Upper lobe of left lung (tissue), 6 donors: ENCODE measurements around the gene OFD1. TPM values are rescaled to one million over a fixed set of nuclear protein-coding genes. Genes with fewer than 3 reads are reported as not detected.

Source experiments
- ATAC-seq, 2 donors: fragments of 200-7000 bp; cut with Tn5 transposase; one replicate each; pipeline ENCODE4 v1.9.1; 2022; ENCODE audit warnings: mild to moderate bottlenecking in 2 of 2, moderate library complexity in 2 of 2; ENCODE audit not compliant: low FRiP score in 2 of 2
- DNase-seq, 2 donors: peaks; one replicate each; pipeline ENCODE4 v3.0.0-alpha.2; 2019 to 2020
- H3K27ac ChIP-seq, 4 donors: fragments of 200-600 bp; sonication (generic); one replicate each; pipeline ENCODE4 v1.5.1; 2016 to 2019
- H3K27me3 ChIP-seq, 4 donors: fragments of 200-600 bp; sonication (generic); one replicate each; pipeline ENCODE4 v1.5.1; 2017 to 2019
- H3K36me3 ChIP-seq, 4 donors: fragments of 200-600 bp; sonication (generic); one replicate each; pipeline ENCODE4 v1.5.1; 2016 to 2019
- H3K4me1 ChIP-seq, 4 donors: fragments of 200-600 bp; sonication (generic); one replicate each; pipeline ENCODE4 v1.5.1; 2018 to 2019
- H3K4me3 ChIP-seq, 4 donors: fragments of 200-600 bp; sonication (generic); one replicate each; pipeline ENCODE4 v1.5.1; 2017 to 2019; ENCODE audit warnings: mild to moderate bottlenecking in 2 of 4, moderate library complexity in 1 of 4
- H3K9me3 ChIP-seq, 4 donors: fragments of 200-600 bp; sonication (generic); one replicate each; pipeline ENCODE4 v1.5.1; 2018 to 2019
- CTCF ChIP-seq, 6 experiments: fragments of 450-650 bp in 4 of 6; fragments of 200-600 bp in 2 of 6; sonication (generic) in 2 of 6; IDR thresholded peaks; one replicate each; pipeline ENCODE4 v1.5.1; 2016 to 2019; ENCODE audit warnings: antibody characterized with exemption in 6 of 6
- EP300 ChIP-seq, 4 donors: sonication (generic); formaldehyde crosslinking; IDR thresholded peaks; one replicate each; pipeline ENCODE4 v1.5.1; 2017; ENCODE audit warnings: antibody characterized with exemption in 4 of 4, control low read depth in 2 of 4
- POLR2A ChIP-seq, 4 donors: fragments of 450-650 bp; IDR thresholded peaks; one replicate each; pipeline ENCODE4 v1.5.1; 2016 to 2017; ENCODE audit warnings: antibody characterized with exemption in 4 of 4, mild to moderate bottlenecking in 2 of 4
- POLR2AphosphoS5 ChIP-seq, 2 donors: sonication (generic); formaldehyde crosslinking; IDR thresholded peaks; one replicate each; pipeline ENCODE4 v1.5.1; 2017; ENCODE audit warnings: antibody characterized with exemption in 2 of 2
- WGBS, 2 donors: methylation state at CpG; one replicate each; pipeline ENCODE4 v1.1.5; 2017 to 2018; 5-methylcytosine and 5-hydroxymethylcytosine counted together
- total RNA-seq, 6 donors: library from RNA; depleted of rRNA in 4 of 6; stranded (reverse); fragments of >200 nt in 4 of 6; gene quantifications; one replicate each; pipeline versions ENCODE4 v1.1.0 to v1.2.1, GENCODE V29; 2016 to 2021
- donor health status: DM: no; HTN: no; CAD: no; lungs with moderate emphysema.
- donor health status: DM: no; HTN: yes; CAD: no; lungs with severe emphysema.

Gene OFD1
- total RNA-seq, 6 donors from 2014 or later = 19.2 to 98.5 (median 37.0) TPM

GRCh38 chrX:13732246-13733067 is 2.1 kb upstream of the OFD1 start:
- H3K4me1 ChIP-seq = peaks cover 0 to 17% (median 5%) of the 10 kb centered on the region in 4 donors
- H3K36me3 ChIP-seq = no peaks in the 10 kb centered on the region
- TF ChIP-seq POLR2AphosphoS5 (IDR thresholded peaks at IDR 0.05) = no peak
- no peak for TF ChIP-seq CTCF (IDR thresholded peaks at IDR 0.05)
- TF ChIP-seq EP300 (IDR thresholded peaks at IDR 0.05) = no peak
- no peak for TF ChIP-seq POLR2A (IDR thresholded peaks at IDR 0.05)
- no peak overlapping the region for H3K27ac ChIP-seq
- WGBS, 2 donors = 73 to 84% methylated on average over 6 to 7 of the region's 7 CpGs
- peaks cover 0 to 4% (median 0%) of the 10 kb centered on the region in 4 donors for H3K9me3 ChIP-seq
- H3K27me3 ChIP-seq = no peaks in the 10 kb centered on the region
- DNase-seq (no peak), ATAC-seq (peak in 1 of 2 donors; percentile 61)
- no peak overlapping the region for H3K4me3 ChIP-seq

DNA sequence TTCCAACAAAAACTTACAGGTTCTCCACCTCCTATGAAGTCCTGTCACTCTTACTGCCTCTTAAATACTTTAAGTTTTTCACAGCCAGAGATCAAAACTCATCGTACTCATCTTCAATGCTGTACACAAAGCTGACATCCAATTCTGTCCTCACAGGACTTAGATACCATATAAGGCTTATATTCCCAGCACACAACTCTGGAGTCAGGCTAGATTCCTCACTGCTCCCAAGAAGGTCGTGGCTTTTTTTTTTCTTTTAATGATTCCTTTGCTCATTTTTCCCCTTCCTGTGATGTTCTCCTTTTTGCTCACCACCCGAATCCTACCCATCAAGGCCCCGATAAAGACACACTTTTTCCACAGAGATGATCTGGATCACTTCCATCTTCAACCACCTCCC is 1.0 kb upstream of the OFD1 start:
- ATAC-seq (no peak), DNase-seq (no peak)
- peaks cover 0 to 17% (median 5%) of the 10 kb centered on the region in 4 donors for H3K4me1 ChIP-seq
- no peak for TF ChIP-seq POLR2A (IDR thresholded peaks at IDR 0.05)
- no peak for TF ChIP-seq POLR2AphosphoS5 (IDR thresholded peaks at IDR 0.05)
- TF ChIP-seq EP300 (IDR thresholded peaks at IDR 0.05) = no peak
- TF ChIP-seq CTCF (IDR thresholded peaks at IDR 0.05) = no peak
- H3K9me3 ChIP-seq = peaks cover 0 to 4% (median 0%) of the 10 kb centered on the region in 4 donors
- H3K27me3 ChIP-seq = no peaks in the 10 kb centered on the region
- H3K4me3 ChIP-seq = peak overlapping the region in 3 of 4 donors; percentile 70 to 76 (median 71)
- no peaks in the 10 kb centered on the region for H3K36me3 ChIP-seq
- peak overlapping the region; percentile 85 to 92 (median 90) for H3K27ac ChIP-seq
- 19 to 51% methylated on average over 4 of the region's 4 CpGs for WGBS, 2 donors

- no peak for DNase-seq
- TF ChIP-seq POLR2AphosphoS5 (IDR thresholded peaks at IDR 0.05) = no peak
- no peak for TF ChIP-seq EP300 (IDR thresholded peaks at IDR 0.05)
- TF ChIP-seq CTCF (IDR thresholded peaks at IDR 0.05) = no peak
- no peak for TF ChIP-seq POLR2A (IDR thresholded peaks at IDR 0.05)
- Histone ChIP-seq H3K9me3 (no peaks in the 10 kb centered on the region), H3K27me3 (no peaks in the 10 kb centered on the region), H3K27ac (no peak overlapping the region), H3K4me1 (no peaks in the 10 kb centered on the region), H3K36me3 (peaks cover 0 to 32% (median 0%) of the 10 kb centered on the region in 4 donors), H3K4me3 (no peak overlapping the region)
- 77 to 88% methylated on average over 5 to 6 of the region's 6 CpGs for WGBS, 2 donors
- no peak for ATAC-seq
Observed at GRCh38 chrX:13741695-13742094, 7.1 kb downstream of the OFD1 start.

DNA sequence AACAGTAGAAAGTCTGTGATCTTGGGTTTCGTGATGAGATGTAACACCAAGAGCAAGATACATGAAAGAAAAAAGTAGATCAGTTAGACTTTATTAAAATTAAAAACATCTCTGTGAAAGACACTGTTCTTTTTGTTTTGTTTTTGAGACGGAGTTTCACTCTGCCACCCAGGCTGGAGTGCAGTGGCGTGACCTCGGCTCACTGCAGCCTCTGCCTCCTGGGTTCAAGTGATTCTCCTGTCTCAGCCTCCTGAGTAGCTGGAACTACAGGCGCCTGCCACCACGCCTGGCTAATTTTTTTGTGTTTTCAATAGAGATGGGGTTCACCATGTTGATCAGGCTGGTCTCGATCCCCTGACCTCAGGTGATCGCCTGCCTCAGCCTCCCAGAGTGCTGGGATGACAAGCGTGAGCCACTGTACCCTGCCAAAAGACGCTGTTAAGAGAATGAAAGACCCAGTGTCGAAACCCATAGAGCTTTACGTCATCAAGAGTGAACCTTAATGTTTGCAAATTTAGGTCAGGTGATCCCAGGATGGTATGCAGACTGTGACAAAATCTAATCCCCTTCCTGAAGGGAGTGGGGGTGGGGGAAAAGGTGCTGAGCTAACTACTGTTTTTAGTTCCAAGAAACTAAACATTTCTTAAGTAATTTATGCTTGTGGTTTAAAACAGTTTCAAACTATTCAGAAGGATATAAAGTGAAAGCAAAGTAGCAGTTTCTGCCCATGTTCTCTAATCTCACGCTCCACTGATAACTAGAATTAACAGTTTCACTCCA is 8.0 kb downstream of the OFD1 start:
- H3K27ac ChIP-seq = peak overlapping the region in 2 of 4 donors; percentile 37 to 44
- no peaks in the 10 kb centered on the region for H3K27me3 ChIP-seq
- no peak overlapping the region for H3K4me3 ChIP-seq
- H3K4me1 ChIP-seq = no peaks in the 10 kb centered on the region
- H3K36me3 ChIP-seq = peaks cover 0 to 32% (median 3%) of the 10 kb centered on the region in 4 donors
- 65 to 70% methylated on average over 4 to 13 of the region's 13 CpGs for WGBS, 2 donors
- peak in 1 of 2 donors; percentile 16 for ATAC-seq
- no peaks in the 10 kb centered on the region for H3K9me3 ChIP-seq
- no peak for TF ChIP-seq POLR2A (IDR thresholded peaks at IDR 0.05)
- TF ChIP-seq CTCF (IDR thresholded peaks at IDR 0.05) = no peak
- DNase-seq = peak in 1 of 2 donors; percentile 36
